ENCODE measurements around the gene SASH3.

GRCh38 chrX:129824620-129825019 lies 44.9 kb downstream of the SASH3 start:
- TF ChIP-seq CTCF (IDR thresholded peaks at IDR 0.05): no peak
- no peak for TF ChIP-seq EP300 (IDR thresholded peaks at IDR 0.05)

All from stomach (tissue), 4 donors.